WERI-Rb-1 (cell line): Measurements from ENCODE around the gene TRAPPC2L.

ENCODE experiments used
- DNase-seq: peaks from one replicate; pipeline ENCODE4 v3.0.0-alpha.2; 2020
- H3K27ac ChIP-seq: fragments of 250-450 bp; sonication (Bioruptor Pico); 2 replicates; pipeline ENCODE4 v1.5.1; 2020; ENCODE audit warnings: mild to moderate bottlenecking, moderate library complexity
- H3K27me3 ChIP-seq: fragments of 250-450 bp; sonication (Bioruptor Pico); 2 replicates; pipeline ENCODE4 v1.5.1; 2021; ENCODE audit warnings: mild to moderate bottlenecking, low read depth, moderate library complexity; ENCODE audit not compliant: insufficient read depth, severe bottlenecking
- H3K36me3 ChIP-seq: fragments of 250-450 bp; sonication (Bioruptor Pico); 2 replicates; pipeline ENCODE4 v1.5.1; 2020; ENCODE audit warnings: mild to moderate bottlenecking, moderate library complexity
- H3K4me3 ChIP-seq: 2 replicates; pipeline ENCODE4 v1.5.1; 2011; ENCODE audit warnings: low read depth, mild to moderate bottlenecking, control low read depth, low read length
- H3K9me3 ChIP-seq: fragments of 250-450 bp; sonication (Bioruptor Pico); 2 replicates; pipeline ENCODE4 v1.5.1; 2021; ENCODE audit warnings: mild to moderate bottlenecking, moderate library complexity; ENCODE audit not compliant: severe bottlenecking
- TF ChIP-seq, protein P1 (sequence below): IDR thresholded peaks from 2 replicates; pipeline ENCODE4 v1.5.1; 2011; ENCODE audit warnings: low read depth, mild to moderate bottlenecking, control low read depth, inconsistent platforms, low read length

Gene TRAPPC2L

DNA sequence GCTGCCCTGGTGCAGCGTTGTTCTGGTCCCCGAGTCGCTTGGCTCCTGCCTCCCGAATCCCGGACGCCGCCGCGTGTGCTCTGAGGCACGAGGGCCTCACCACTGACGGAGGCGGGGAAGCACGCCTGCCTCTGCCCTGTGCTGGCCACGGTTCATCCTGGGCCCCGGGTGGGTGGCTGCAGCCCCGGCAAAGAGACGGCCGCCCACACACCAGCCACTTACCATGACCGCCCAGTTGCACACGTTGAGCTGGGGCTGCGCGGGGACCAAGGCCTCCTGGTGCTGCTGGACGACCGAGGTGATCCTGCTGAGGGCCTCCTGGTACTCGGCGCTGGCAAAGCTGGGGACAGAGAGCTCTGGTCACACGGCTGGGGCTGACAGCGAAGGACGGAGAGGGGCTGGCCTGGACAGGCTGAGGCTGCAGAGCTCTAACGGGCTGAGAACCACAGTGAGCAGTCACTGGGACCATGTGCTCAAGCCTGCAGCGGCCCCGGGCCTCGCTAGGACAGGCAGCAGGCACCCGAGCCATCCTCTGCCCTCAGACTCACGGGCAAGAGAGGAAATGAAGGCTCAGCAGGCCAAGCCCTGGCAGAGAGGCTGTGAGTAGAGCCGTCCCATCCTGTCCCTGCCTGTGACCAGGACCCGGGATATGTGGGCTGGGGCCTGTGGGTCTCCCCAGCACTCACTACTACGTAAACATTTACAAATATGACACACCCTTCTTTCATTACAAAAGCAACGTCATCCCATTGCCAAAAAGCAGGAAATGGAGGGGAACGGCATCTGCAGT, 38.9 kb upstream of the TRAPPC2L start:
- no peak overlapping the region for H3K27ac ChIP-seq
- no peaks in the 10 kb centered on the region for H3K9me3 ChIP-seq
- no peak overlapping the region for H3K4me3 ChIP-seq
- H3K36me3 ChIP-seq, result no peaks in the 10 kb centered on the region
- no peaks in the 10 kb centered on the region for H3K27me3 ChIP-seq
- TF ChIP-seq, protein P1, sequence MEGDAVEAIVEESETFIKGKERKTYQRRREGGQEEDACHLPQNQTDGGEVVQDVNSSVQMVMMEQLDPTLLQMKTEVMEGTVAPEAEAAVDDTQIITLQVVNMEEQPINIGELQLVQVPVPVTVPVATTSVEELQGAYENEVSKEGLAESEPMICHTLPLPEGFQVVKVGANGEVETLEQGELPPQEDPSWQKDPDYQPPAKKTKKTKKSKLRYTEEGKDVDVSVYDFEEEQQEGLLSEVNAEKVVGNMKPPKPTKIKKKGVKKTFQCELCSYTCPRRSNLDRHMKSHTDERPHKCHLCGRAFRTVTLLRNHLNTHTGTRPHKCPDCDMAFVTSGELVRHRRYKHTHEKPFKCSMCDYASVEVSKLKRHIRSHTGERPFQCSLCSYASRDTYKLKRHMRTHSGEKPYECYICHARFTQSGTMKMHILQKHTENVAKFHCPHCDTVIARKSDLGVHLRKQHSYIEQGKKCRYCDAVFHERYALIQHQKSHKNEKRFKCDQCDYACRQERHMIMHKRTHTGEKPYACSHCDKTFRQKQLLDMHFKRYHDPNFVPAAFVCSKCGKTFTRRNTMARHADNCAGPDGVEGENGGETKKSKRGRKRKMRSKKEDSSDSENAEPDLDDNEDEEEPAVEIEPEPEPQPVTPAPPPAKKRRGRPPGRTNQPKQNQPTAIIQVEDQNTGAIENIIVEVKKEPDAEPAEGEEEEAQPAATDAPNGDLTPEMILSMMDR, result no peak
- DNase-seq, result no peak

DNA sequence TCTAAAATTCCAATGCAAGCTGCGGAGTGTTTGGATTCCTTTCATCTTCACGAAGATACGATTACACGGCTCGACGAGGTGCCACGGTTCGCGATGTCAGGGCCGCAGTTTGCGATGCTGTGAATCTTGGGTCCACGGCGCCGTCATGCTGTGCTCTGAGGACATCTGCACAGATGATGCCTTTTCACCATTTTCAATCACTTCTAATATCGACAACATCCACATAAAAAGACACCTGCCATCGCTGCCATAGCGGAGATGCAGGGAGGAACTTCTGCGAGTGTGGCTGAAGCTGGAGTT, 38.4 kb upstream of the TRAPPC2L start:
- Histone ChIP-seq H3K4me3 (no peak overlapping the region), H3K27ac (no peak overlapping the region), H3K9me3 (no peaks in the 10 kb centered on the region), H3K27me3 (no peaks in the 10 kb centered on the region), H3K36me3 (no peaks in the 10 kb centered on the region)
- TF ChIP-seq, protein P1, result no peak
- no peak for DNase-seq

DNA sequence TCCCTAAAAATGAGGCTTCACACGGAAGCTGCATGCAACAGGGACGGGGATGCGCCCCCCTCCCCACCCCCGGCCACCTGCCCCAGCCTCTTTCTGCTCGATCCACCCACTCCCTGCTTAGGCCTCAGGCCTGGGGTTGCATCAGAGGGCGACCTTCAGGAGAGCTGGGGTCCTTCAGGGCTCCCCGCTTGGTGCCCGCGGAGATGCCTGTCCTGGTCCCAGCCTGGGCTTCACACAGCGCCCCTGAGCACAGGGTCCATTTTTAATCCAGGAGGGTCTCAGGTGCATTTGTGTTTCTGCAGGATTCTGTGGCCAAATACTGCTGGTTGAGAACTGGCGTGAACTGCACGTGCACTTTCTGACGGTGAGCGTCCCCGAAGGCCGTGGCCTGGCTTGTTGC, 37.8 kb upstream of the TRAPPC2L start:
- TF ChIP-seq, protein P1, result no peak
- Histone ChIP-seq H3K27me3 (no peaks in the 10 kb centered on the region), H3K4me3 (no peak overlapping the region), H3K9me3 (no peaks in the 10 kb centered on the region), H3K27ac (no peak overlapping the region), H3K36me3 (no peaks in the 10 kb centered on the region)
- DNase-seq, result no peak

DNA sequence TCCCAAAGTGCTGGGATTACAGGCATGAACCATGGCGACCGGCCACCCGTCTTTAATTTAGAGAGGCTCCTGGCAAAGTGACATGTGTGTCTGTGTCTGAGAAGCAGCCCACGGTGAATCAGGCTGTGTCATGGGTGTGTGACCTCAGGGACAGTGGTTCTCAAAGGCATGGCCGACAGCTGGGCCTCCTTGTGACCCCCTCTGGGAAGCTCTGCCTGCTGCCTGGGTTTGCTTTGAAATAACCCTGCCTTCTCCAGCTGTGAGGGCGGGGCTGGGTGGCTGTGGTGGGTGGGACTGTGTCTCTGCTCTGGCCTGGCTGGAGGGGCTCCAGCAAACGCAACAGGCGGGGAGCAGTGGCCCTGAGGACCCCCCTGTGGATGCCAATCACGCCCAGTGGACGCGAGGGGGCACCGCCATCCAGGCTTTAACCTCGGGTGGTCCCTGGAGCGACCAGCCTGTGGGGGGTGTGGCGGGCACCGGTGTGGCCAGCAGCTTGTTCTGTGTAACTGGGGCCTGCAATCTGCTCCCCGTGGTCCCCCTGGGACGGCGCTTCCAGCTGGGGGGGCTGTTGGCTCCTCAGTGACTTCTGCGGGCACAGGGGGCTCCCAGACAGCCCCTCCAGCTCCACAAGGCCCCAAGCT, 36.4 kb upstream of the TRAPPC2L start:
- Histone ChIP-seq H3K36me3 (no peaks in the 10 kb centered on the region), H3K4me3 (no peak overlapping the region), H3K27ac (no peak overlapping the region), H3K9me3 (no peaks in the 10 kb centered on the region), H3K27me3 (no peaks in the 10 kb centered on the region)
- TF ChIP-seq, protein P1, result no peak
- DNase-seq, result no peak

DNA sequence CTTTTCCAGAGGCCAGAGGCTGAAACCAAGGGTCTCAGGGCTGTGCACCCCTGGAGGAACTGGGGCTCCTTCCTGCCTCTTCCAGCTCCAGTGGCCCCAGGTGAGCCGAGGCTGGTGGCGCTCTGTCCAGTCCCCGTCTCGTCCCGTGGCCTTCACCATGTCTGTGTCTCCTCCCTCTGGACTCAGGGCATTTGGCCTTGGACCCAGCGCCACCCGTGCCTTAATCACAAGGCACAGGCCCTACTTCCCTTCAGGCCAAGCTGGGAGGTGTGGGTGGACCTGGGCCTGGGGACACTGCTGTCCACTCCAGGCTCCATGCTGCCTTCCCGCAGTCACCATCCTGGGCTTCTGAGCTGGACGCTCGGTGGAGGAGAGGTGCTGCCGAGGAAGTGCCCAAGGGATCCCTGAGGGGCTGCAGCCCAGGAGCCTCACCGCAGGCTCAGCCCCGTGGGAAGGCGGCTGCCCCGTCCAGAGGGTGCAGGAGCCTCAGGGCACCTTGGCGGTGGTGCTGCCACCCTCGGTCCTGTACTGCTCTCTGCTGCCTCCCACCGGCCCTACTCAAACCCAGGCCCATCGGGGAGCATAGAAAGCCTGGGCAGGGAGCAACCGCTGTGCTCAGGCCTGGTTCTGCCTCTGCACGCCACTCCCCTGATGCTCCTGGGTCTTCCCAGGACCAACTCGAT, 35.6 kb upstream of the TRAPPC2L start:
- no peak overlapping the region for H3K4me3 ChIP-seq
- DNase-seq, result no peak
- no peak overlapping the region for H3K27ac ChIP-seq
- TF ChIP-seq, protein P1, result no peak
- no peaks in the 10 kb centered on the region for H3K36me3 ChIP-seq
- no peaks in the 10 kb centered on the region for H3K27me3 ChIP-seq
- H3K9me3 ChIP-seq, result no peaks in the 10 kb centered on the region
